ENCODE results near the gene CTCFL. TPM values are rescaled to one million over a fixed set of nuclear protein-coding genes. Genes with fewer than 3 reads are reported as not detected.

Gene CTCFL
- not detected in 2 replicates for total RNA-seq (ENCODE audit: low replicate concordance)

GRCh38 chr20:57524511-57525176, at the start of gene CTCFL:
TSS of gene CTCFL (minus strand) at chr20:57525140. CDS start at chr20:57524205, 935 bp downstream.

GRCh38 chr20:57560554-57561355, 35.8 kb upstream of the CTCFL start, which contains the start of gene PCK1:
TSS of gene PCK1 (plus strand) at chr20:57561110. CDS start at chr20:57561412, 302 bp downstream.

Other genes with a start within 250 kb of the CTCFL start
- gene SPO11, start 195.3 kb downstream of the CTCFL start, total RNA-seq (ENCODE audit: low replicate concordance), result not detected in 2 replicates
- gene RAE1, start 173.9 kb downstream of the CTCFL start, total RNA-seq (ENCODE audit: low replicate concordance), result 26.7 and 33.3 TPM in 2 replicates
- gene RBM38, start 133.7 kb downstream of the CTCFL start, total RNA-seq (ENCODE audit: low replicate concordance), result 3.6 and 11.7 TPM in 2 replicates
- gene PCK1, start 36.0 kb upstream of the CTCFL start, total RNA-seq (ENCODE audit: low replicate concordance), result not detected in 2 replicates
- not detected in 2 replicates for gene ZBP1, start 95.3 kb upstream of the CTCFL start, total RNA-seq (ENCODE audit: low replicate concordance)
- 1.3 and 11.0 TPM in 2 replicates for gene PMEPA1, start 184.9 kb upstream of the CTCFL start, total RNA-seq (ENCODE audit: low replicate concordance)

Measured in smooth muscle cell of the coronary artery (primary cell).